Stimulated activated naive B cell treated with anti-CD40 and anti-IgM and Interleukin-4, amounts not matched to agents 10 μg/mL and 1 μg/mL and 100 μg/mL, for 72 hours (primary cell): ENCODE results near the gene TEX30.

Experiments used
- ATAC-seq, 2 donors: fragments of 150-1000 bp; cut with Tn5 transposase; replicated peaks; 2 replicates each; pipeline ENCODE4 v1.10.0; 2021; ENCODE audit warnings: moderate library complexity in 1 of 2
- DNase-seq: peaks from one replicate; pipeline ENCODE4 v3.0.0; 2021
- H3K27ac Mint-ChIP-seq: one replicate; pipeline ENCODE4 v1.8.0; 2022; ENCODE audit warnings: mild to moderate bottlenecking, mixed read lengths
- H3K27me3 Mint-ChIP-seq, 2 donors: one replicate each; pipeline ENCODE4 v1.8.0; 2022; ENCODE audit warnings: mixed read lengths in 2 of 2
- H3K36me3 Mint-ChIP-seq, 2 donors: one replicate each; pipeline ENCODE4 v1.8.0; 2022; ENCODE audit warnings: mixed read lengths in 2 of 2, mild to moderate bottlenecking in 1 of 2
- H3K4me1 Mint-ChIP-seq, 2 donors: one replicate each; pipeline ENCODE4 v1.8.0; 2022; ENCODE audit warnings: mixed read lengths in 2 of 2, mild to moderate bottlenecking in 1 of 2
- H3K4me3 Mint-ChIP-seq, 2 donors: one replicate each; pipeline ENCODE4 v1.8.0; 2022; ENCODE audit warnings: mild to moderate bottlenecking in 2 of 2, mixed read lengths in 2 of 2, moderate library complexity in 1 of 2
- H3K9me3 Mint-ChIP-seq, 2 donors: one replicate each; pipeline ENCODE4 v1.8.0; 2022; ENCODE audit warnings: mixed read lengths in 2 of 2, mild to moderate bottlenecking in 1 of 2

TEX30 gene

GRCh38 chr13:102773441-102774213 lies at the start of gene TEX30:
TEX30 (minus strand) TSS chr13:102773786; CDS start chr13:102770026, 3,760 bp downstream.
- Mint-ChIP-seq H3K36me3 (peaks cover 0 to 11% of the 10 kb centered on the region in 2 donors), H3K4me1 (peaks cover 21 to 43% of the 10 kb centered on the region in 2 donors), H3K4me3 (peak within 1 kb of the TSS; percentile 84 to 93), H3K27ac (peak within 1 kb of the TSS; percentile 95), H3K9me3 (no peaks in the 10 kb centered on the region), H3K27me3 (no peaks in the 10 kb centered on the region)
- ATAC-seq = peak; percentile 93 to 95
- DNase-seq = peak; percentile 86

DNA sequence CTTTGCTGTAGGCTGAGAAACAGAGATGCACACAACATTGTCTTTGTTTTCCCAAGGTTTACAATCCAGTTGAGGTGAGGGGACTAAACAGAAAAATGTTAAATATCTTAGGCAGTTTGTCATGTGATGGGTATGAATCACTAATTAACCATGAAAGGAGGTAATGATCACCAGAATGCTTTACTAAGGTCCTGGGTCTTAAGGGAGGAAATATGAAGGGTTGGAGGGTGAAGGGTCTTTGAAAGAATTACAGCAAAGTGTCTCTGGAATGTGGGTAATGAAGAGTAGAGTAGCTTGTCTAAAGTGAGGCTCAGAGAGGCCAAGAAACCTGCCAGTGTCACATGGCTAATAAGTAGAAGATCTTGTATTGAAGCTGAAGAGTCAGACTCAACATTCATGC lies 44.3 kb upstream of the TEX30 start:
- Mint-ChIP-seq H3K36me3 (peaks cover 8 to 23% of the 10 kb centered on the region in 2 donors), H3K9me3 (no peaks in the 10 kb centered on the region), H3K4me3 (no peak overlapping the region), H3K27me3 (no peaks in the 10 kb centered on the region), H3K27ac (no peak overlapping the region), H3K4me1 (peaks cover 3 to 6% of the 10 kb centered on the region in 2 donors)
- DNase-seq (no peak), ATAC-seq (no peak)

DNA sequence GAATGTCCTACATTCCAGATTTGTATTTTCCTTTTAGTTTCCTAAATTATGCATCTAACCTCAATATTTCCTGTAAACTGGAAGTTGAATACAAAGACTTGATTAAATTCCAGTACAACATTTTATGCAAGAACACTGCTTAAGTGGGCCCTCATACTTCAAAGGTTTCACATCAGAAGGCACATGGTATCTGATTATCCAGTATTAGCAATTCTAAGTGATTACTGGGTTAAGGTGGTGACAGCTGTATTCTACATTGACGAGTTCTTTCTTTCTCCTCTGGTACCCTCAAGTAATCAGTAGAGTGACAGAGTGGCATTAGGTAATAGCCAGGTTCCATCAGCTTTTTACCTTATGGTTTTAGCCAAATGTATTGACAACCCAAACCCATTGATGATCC lies 43.7 kb upstream of the TEX30 start:
- Mint-ChIP-seq H3K36me3 (peaks cover 5 to 23% of the 10 kb centered on the region in 2 donors), H3K4me1 (peaks cover 3 to 6% of the 10 kb centered on the region in 2 donors), H3K4me3 (no peak overlapping the region), H3K27ac (no peak overlapping the region), H3K27me3 (no peaks in the 10 kb centered on the region), H3K9me3 (no peaks in the 10 kb centered on the region)
- no peak for DNase-seq
- ATAC-seq = no peak

- ATAC-seq (no peak), DNase-seq (no peak)
- Mint-ChIP-seq H3K36me3 (peaks cover 5 to 24% of the 10 kb centered on the region in 2 donors), H3K27ac (no peak overlapping the region), H3K4me1 (peaks cover 3 to 6% of the 10 kb centered on the region in 2 donors), H3K9me3 (no peaks in the 10 kb centered on the region), H3K4me3 (no peak overlapping the region), H3K27me3 (no peaks in the 10 kb centered on the region)
Observed at GRCh38 chr13:102816708-102817107, 43.1 kb upstream of the TEX30 start.

DNA sequence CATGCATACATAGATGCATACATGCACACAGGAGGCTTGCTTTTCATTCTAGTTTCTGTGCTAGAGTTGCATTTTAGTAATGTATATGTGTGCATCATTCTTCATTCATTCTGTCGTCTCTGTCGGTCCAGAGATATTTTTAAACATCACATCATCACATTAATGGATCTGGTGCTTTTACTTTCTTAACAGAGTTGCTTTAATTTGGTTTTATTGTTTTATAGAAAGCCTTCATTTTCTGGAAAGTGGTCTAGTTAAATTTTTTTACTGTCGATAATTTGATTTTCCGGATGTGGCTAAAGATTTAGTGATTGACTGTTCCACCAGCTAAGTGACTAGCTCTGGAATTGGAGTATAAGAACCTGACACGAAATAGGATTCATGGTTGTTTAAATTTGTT lies 42.2 kb upstream of the TEX30 start:
- peaks cover 3 to 6% of the 10 kb centered on the region in 2 donors for H3K4me1 Mint-ChIP-seq
- no peak overlapping the region for H3K4me3 Mint-ChIP-seq
- H3K36me3 Mint-ChIP-seq = peaks cover 5 to 24% of the 10 kb centered on the region in 2 donors
- ATAC-seq (no peak), DNase-seq (no peak)
- H3K9me3 Mint-ChIP-seq = no peaks in the 10 kb centered on the region
- H3K27ac Mint-ChIP-seq = no peak overlapping the region
- no peaks in the 10 kb centered on the region for H3K27me3 Mint-ChIP-seq

DNA sequence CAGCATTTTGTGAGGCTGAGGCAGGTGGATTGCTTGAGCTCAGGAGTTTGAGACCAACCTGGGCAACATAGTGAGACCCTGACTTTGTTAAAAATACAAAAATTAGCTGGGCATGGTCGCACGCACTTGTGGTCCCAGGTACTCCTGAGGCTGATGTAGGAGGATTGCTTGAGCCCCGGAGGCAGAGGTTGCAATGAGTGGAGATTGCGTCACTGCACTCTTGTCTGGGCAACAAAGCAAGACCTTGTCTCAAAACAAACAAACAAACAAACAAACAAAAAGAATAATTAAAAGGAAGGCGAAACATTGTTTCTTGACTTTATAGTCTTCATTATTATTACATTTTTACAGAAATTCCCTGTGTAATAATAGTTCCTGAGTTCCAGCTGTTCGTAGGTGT lies 41.2 kb upstream of the TEX30 start:
- no peaks in the 10 kb centered on the region for H3K27me3 Mint-ChIP-seq
- ATAC-seq (no peak), DNase-seq (no peak)
- no peak overlapping the region for H3K27ac Mint-ChIP-seq
- no peak overlapping the region for H3K4me3 Mint-ChIP-seq
- H3K36me3 Mint-ChIP-seq = peaks cover 2 to 23% of the 10 kb centered on the region in 2 donors
- H3K9me3 Mint-ChIP-seq = no peaks in the 10 kb centered on the region
- peaks cover 3 to 6% of the 10 kb centered on the region in 2 donors for H3K4me1 Mint-ChIP-seq

- Mint-ChIP-seq H3K36me3 (peaks cover 2 to 19% of the 10 kb centered on the region in 2 donors), H3K4me1 (peaks cover 3 to 6% of the 10 kb centered on the region in 2 donors), H3K27ac (no peak overlapping the region)
Observed at GRCh38 chr13:102814025-102814607, 40.5 kb upstream of the TEX30 start.

DNA sequence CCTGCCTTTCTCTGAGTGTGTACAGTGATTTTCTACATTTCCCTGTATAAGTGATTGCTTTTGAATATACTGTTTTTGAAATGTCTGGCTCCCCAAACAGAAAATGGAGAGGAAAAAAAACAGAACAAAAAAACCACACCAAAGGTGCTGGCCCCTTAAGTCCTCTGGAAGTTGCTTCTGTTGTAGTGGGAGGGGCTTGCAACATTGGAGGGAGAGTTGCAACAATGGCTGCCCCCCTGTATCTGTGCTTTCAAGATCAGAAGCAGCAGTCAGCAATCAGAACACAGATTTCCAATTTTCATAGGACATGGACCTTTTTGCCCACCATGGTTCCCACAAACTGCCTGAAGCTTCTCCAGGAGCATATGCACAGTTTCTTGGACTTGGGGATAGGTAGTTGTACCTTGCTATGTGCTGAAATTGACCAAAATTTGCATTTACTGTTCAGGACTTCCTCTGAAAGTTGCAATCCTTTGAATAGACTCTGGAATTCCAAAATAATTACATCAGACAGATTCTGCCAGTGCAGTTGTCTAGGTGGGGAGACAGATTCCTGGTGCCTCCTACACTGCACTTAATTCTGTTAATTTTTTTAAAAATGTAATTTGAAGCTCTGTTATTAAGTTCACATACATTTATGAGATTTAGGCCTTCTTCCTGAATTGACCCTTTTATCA lies 39.2 kb upstream of the TEX30 start:
- peaks cover 4 to 6% of the 10 kb centered on the region in 2 donors for H3K4me1 Mint-ChIP-seq
- H3K27me3 Mint-ChIP-seq = no peaks in the 10 kb centered on the region
- DNase-seq (no peak), ATAC-seq (no peak)
- H3K27ac Mint-ChIP-seq = no peak overlapping the region
- H3K4me3 Mint-ChIP-seq = no peak overlapping the region
- no peaks in the 10 kb centered on the region for H3K9me3 Mint-ChIP-seq
- H3K36me3 Mint-ChIP-seq = peaks cover 2 to 16% of the 10 kb centered on the region in 2 donors

More at GRCh38 chr13:102814025-102814607, 40.5 kb upstream of the TEX30 start:
- no peak overlapping the region for H3K4me3 Mint-ChIP-seq
- no peaks in the 10 kb centered on the region for H3K9me3 Mint-ChIP-seq
- DNase-seq = no peak
- no peak for ATAC-seq
- no peaks in the 10 kb centered on the region for H3K27me3 Mint-ChIP-seq

DNA sequence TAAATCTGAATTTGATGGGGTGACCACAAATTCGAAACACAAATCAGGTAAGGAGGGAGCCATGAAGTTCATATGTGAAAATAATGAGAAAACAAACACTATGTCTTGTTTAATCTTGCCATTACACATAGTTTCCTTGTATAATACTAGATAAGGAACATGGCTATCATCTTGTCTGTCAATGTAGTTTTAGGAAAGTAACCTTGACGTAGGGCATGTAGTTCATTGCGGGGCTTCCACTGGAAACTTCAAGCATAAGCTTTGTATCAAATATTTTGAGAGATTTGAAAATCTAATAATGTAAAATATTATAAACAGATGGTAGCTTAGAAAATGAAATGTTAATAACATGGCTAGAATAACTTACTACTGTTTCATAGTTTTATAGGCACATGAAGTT lies 34.1 kb upstream of the TEX30 start:
- Mint-ChIP-seq H3K27me3 (no peaks in the 10 kb centered on the region), H3K4me3 (no peak overlapping the region), H3K4me1 (peaks cover 2 to 6% of the 10 kb centered on the region in 2 donors), H3K9me3 (no peaks in the 10 kb centered on the region), H3K27ac (no peak overlapping the region), H3K36me3 (peaks cover 0 to 12% of the 10 kb centered on the region in 2 donors)
- ATAC-seq (no peak), DNase-seq (no peak)

DNA sequence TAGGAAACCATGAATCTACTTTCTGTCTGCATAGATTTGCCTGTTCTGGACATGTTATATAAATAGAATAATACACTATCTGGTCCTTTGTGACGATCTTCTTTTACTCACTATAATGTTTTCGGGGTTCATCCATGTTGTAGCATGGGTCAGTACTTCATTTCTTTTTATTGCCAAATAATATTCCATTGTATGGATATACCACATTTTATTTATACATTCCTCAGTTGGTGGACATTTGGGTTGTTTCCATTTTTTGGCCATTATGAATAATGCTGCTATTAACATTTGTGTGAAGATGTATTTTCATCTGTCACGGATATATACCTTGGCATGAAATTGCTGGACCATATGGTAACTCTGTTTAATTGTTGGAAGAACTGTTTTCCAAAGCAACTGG lies 32.1 kb upstream of the TEX30 start:
- no peak for DNase-seq
- Mint-ChIP-seq H3K4me1 (peaks cover 2 to 12% of the 10 kb centered on the region in 2 donors), H3K9me3 (no peaks in the 10 kb centered on the region), H3K36me3 (peaks cover 0 to 3% of the 10 kb centered on the region in 2 donors), H3K4me3 (no peak overlapping the region), H3K27me3 (no peaks in the 10 kb centered on the region), H3K27ac (no peak overlapping the region)
- no peak for ATAC-seq

- H3K4me3 Mint-ChIP-seq = peak overlapping the region; percentile 91 to 97
- peaks cover 8 to 38% of the 10 kb centered on the region in 2 donors for H3K4me1 Mint-ChIP-seq
- peak overlapping the region; percentile 90 for H3K27ac Mint-ChIP-seq
- H3K27me3 Mint-ChIP-seq = peaks cover 15 to 20% of the 10 kb centered on the region in 2 donors
- DNase-seq = peak; percentile 81
- H3K36me3 Mint-ChIP-seq = peaks cover 0 to 2% of the 10 kb centered on the region in 2 donors
- peak; percentile 88 for ATAC-seq
- H3K9me3 Mint-ChIP-seq = no peaks in the 10 kb centered on the region
Observed at GRCh38 chr13:102800145-102801041, 26.8 kb upstream of the TEX30 start.

DNA sequence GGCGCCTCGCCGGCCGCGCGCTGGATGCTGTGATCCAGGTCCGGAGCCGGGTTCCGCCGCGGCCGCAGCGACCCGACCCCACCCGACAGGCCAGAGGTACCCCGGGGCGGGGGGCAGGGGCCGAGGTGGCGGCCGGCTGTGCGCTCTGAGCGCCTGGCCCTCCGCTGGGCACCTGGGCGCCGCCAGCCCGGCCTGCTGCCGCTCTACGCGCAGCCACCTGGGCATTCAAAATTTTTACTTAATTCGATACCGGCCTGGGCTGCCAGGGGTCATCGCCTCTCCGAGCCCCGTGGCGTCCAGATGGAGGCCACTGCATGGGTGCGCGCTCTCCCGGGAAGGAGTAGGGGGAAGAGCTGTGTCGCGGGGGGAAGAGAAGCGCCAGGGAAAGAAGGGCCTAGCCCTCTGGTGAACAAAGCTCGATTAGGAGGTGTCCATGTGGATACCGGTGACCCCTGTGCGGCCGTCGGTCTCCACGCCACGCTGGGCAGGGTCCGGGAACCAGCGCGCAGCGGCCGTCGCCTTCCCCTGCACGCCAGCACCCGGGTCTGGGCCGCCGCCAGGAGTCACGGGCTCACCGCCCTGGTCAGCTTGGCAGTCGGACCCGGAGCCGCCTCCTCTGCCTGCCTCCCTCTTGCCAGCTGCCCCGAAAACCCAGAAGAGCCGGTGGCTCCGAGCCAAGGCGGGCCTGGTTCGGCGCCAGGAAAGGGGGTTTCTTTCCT lies 26.0 kb upstream of the TEX30 start:
- peak overlapping the region; percentile 91 to 97 for H3K4me3 Mint-ChIP-seq
- H3K9me3 Mint-ChIP-seq = no peaks in the 10 kb centered on the region
- peaks cover 15 to 20% of the 10 kb centered on the region in 2 donors for H3K27me3 Mint-ChIP-seq
- DNase-seq = no peak
- peak overlapping the region; percentile 90 for H3K27ac Mint-ChIP-seq
- peaks cover 0 to 2% of the 10 kb centered on the region in 2 donors for H3K36me3 Mint-ChIP-seq
- H3K4me1 Mint-ChIP-seq = peaks cover 8 to 38% of the 10 kb centered on the region in 2 donors
- peak; percentile 8 to 14 for ATAC-seq
